OCI-LY3 (cell line): ENCODE data around the gene OSBPL2.

ENCODE experiments used
- H2AFZ ChIP-seq: fragments of 200-600, 300-600 bp; shearing (Covaris generic); 2 replicates; pipeline ENCODE4 v1.6.0; 2014; ENCODE audit warnings: antibody characterized with exemption, low read depth, low read length
- H3K27ac ChIP-seq: fragments of 200-600, 300-600 bp; sonication (generic); 2 replicates; pipeline ENCODE4 v1.5.1; 2014; ENCODE audit warnings: mild to moderate bottlenecking, low read length, moderate library complexity, mixed read lengths
- H3K27me3 ChIP-seq: fragments of 200-600, 300-600 bp; sonication (generic); 2 replicates; pipeline ENCODE4 v1.6.1; 2014; ENCODE audit warnings: low read depth, low read length, mixed read lengths
- H3K36me3 ChIP-seq: fragments of 200-600, 300-600 bp; sonication (generic); replicated peaks from 2 replicates; pipeline ENCODE3; 2014; ENCODE audit warnings: low read depth, low read length, mixed read lengths
- H3K4me1 ChIP-seq: fragments of 300-600, 200-600 bp; sonication (generic); 2 replicates; pipeline ENCODE4 v1.6.1; 2014; ENCODE audit warnings: low read length, mixed read lengths
- H3K4me2 ChIP-seq: fragments of 200-600, 300-600 bp; sonication (generic); 2 replicates; pipeline ENCODE4 v1.6.1; 2014; ENCODE audit warnings: low read length, mixed read lengths
- H3K4me3 ChIP-seq: fragments of 300-600, 200-600 bp; sonication (generic); 2 replicates; pipeline ENCODE4 v1.5.1; 2014; ENCODE audit warnings: antibody characterized with exemption, mild to moderate bottlenecking, low read length, moderate library complexity
- H3K79me2 ChIP-seq: fragments of 300-600, 200-600 bp; shearing (Covaris generic); 2 replicates; pipeline ENCODE4 v1.6.1; 2014; ENCODE audit warnings: mild to moderate bottlenecking, low read length, mixed read lengths
- H3K9ac ChIP-seq: fragments of 300-600, 200-600 bp; shearing (Covaris generic); 2 replicates; pipeline ENCODE4 v1.6.0; 2014; ENCODE audit warnings: mild to moderate bottlenecking, low read length, moderate library complexity
- H3K9me3 ChIP-seq: fragments of 200-600, 300-600 bp; shearing (Covaris generic); 2 replicates; pipeline ENCODE4 v1.6.1; 2014; ENCODE audit warnings: low read length, mixed read lengths; ENCODE audit not compliant: insufficient read depth
- H4K20me1 ChIP-seq: fragments of 200-600, 300-600 bp; sonication (generic); 2 replicates; pipeline ENCODE4 v1.6.1; 2016; ENCODE audit warnings: low read length, mixed read lengths; ENCODE audit not compliant: insufficient read depth
- CTCF ChIP-seq: fragments of 200-600, 300-600 bp; sonication (generic); IDR thresholded peaks from 2 replicates; pipeline ENCODE4 v1.5.1; 2014; ENCODE audit warnings: antibody characterized with exemption, low read length, low read depth
- EZH2phosphoT487 ChIP-seq: fragments of 200-600 bp; shearing (Covaris generic); IDR thresholded peaks from 2 replicates; pipeline ENCODE4 v1.6.1; 2018; ENCODE audit warnings: antibody characterized with exemption, mixed run types, low read depth

OSBPL2 gene

GRCh38 chr20:62317167-62317655, 78.9 kb downstream of the OSBPL2 start:
- H3K36me3 ChIP-seq: peaks cover 7% of the 10 kb centered on the region
- H3K4me3 ChIP-seq: no peak overlapping the region
- no peaks in the 10 kb centered on the region for H3K79me2 ChIP-seq
- no peak overlapping the region for H2AFZ ChIP-seq
- no peak overlapping the region for H3K4me2 ChIP-seq
- H3K27me3 ChIP-seq: no peaks in the 10 kb centered on the region
- no peaks in the 10 kb centered on the region for H3K9me3 ChIP-seq
- H3K27ac ChIP-seq: no peak overlapping the region
- H3K4me1 ChIP-seq: no peaks in the 10 kb centered on the region
- TF ChIP-seq CTCF (no peak), EZH2phosphoT487 (no peak)
- no peak overlapping the region for H3K9ac ChIP-seq
- H4K20me1 ChIP-seq: no peaks in the 10 kb centered on the region

DNA sequence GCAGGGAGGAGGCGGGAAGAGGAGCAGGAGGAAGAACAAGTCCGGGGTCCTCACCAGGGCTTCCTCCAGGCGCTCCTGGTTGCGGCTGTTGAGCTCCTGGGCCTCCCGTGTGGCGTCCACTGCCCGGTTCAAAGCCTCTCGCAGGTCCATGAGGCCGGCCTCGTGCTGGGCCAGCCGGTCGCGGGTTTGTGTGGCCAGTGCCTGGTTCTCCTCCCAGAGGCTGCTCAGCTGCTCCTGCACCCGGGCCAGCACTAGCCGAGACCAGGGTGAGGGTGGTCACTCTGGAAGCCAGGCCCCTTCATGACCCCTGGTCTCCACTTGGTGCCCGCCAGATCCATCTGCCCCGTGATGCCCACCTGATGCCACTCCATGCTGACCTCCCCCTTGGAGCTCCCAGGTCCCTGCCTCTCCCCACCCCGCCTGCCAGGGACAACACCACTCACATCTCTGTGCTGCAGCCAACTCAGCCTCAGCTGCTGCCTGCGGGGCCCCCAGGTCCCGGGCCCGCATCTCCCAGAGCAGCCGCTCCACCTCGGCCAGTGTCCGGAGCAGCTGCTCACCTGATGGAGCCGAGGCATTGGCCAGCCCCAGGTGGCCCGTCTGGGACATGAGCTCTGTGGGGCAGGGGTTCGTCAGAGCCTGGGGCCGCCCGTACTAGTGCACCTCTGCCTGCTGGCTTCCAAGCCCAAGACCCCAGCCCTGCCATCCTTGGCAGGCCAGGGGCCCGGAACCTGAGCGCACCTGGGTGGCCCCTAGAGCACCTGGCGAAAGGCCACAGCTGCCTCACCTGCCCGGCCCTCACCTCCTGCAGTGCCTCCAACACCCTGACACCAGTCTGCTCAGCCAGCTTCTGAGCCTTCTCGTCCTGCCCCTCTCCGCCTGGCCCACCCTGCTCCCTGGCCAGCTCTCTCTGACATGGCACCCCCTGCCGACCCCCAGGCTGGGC, 80.4 kb downstream of the OSBPL2 start:
- Histone ChIP-seq H2AFZ (no peak overlapping the region), H3K4me1 (no peaks in the 10 kb centered on the region), H3K9ac (no peak overlapping the region), H3K79me2 (no peaks in the 10 kb centered on the region), H3K4me2 (no peak overlapping the region), H3K27ac (no peak overlapping the region), H3K36me3 (peaks cover 7% of the 10 kb centered on the region), H3K9me3 (no peaks in the 10 kb centered on the region), H3K27me3 (no peaks in the 10 kb centered on the region), H4K20me1 (no peaks in the 10 kb centered on the region), H3K4me3 (no peak overlapping the region)
- no peak for TF ChIP-seq CTCF
- no peak for TF ChIP-seq EZH2phosphoT487

- Histone ChIP-seq H3K36me3 (peaks cover 7% of the 10 kb centered on the region), H3K9ac (no peak overlapping the region), H3K27me3 (no peaks in the 10 kb centered on the region), H2AFZ (no peak overlapping the region), H3K79me2 (no peaks in the 10 kb centered on the region), H3K27ac (no peak overlapping the region), H4K20me1 (no peaks in the 10 kb centered on the region), H3K4me3 (no peak overlapping the region), H3K4me1 (no peaks in the 10 kb centered on the region), H3K4me2 (no peak overlapping the region), H3K9me3 (no peaks in the 10 kb centered on the region)
- TF ChIP-seq EZH2phosphoT487: no peak
- no peak for TF ChIP-seq CTCF
Measured at GRCh38 chr20:62319346-62319909, 81.1 kb downstream of the OSBPL2 start.
